ENCODE results near the gene NAP1L3. TPM values are rescaled to one million over a fixed set of nuclear protein-coding genes. Genes with fewer than 3 reads are reported as not detected.

The NAP1L3 gene
- total RNA-seq, 1 donor: 12.4 TPM

- DNase-seq (ENCODE audit: low read depth): no peak
- no peak for TF ChIP-seq CTCF (IDR thresholded peaks at IDR 0.05; ENCODE audit: insufficient read depth, low read length)
- no peak overlapping the region for H3K4me3 ChIP-seq (ENCODE audit: low read depth, low read length)
Measured at GRCh38 chrX:93649381-93649780, 24.0 kb downstream of the NAP1L3 start.

- H3K4me3 ChIP-seq (ENCODE audit: low read depth, low read length): no peak overlapping the region
- TF ChIP-seq CTCF (IDR thresholded peaks at IDR 0.05; ENCODE audit: insufficient read depth, low read length): no peak
- no peak for DNase-seq (ENCODE audit: low read depth)
Measured at GRCh38 chrX:93637591-93637990, 35.8 kb downstream of the NAP1L3 start.

Other genes with a start within 250 kb of the NAP1L3 start
- 0.45 TPM in 1 of 2 replicates, not detected in the other for gene FAM133A, start 628 bp upstream of the NAP1L3 start, total RNA-seq (ENCODE audit: low replicate concordance)

All from fibroblast of the aortic adventitia (primary cell).